CD4-positive, alpha-beta T cell treated with Interleukin-12 subunit alpha and Interleukin-12 subunit beta, for 1 hour (primary cell): Measurements from ENCODE around the gene CEP128.
"Not testable (repeated sequence)": the region's sequence is repeated elsewhere in the genome, so short reads cannot be mapped to it uniquely, and the experiment has no call there.

ENCODE experiments used
- DNase-seq: peaks from one replicate; pipeline ENCODE4 v3.0.0-alpha.2; 2020

Gene CEP128

GRCh38 chr14:80951491-80951890, 10.0 kb upstream of the CEP128 start:
- DNase-seq, result no peak

GRCh38 chr14:80948291-80948690, 6.8 kb upstream of the CEP128 start:
- no peak for DNase-seq

GRCh38 chr14:80946797-80947196, 5.3 kb upstream of the CEP128 start:
- DNase-seq, result no peak

- no peak for DNase-seq
Measured at GRCh38 chr14:80946187-80946586, 4.6 kb upstream of the CEP128 start.

- no peak for DNase-seq
Measured at GRCh38 chr14:80944861-80945617, 3.5 kb upstream of the CEP128 start.

GRCh38 chr14:80942191-80942600, 658 bp upstream of the CEP128 start:
- DNase-seq, result no peak

- no peak for DNase-seq
Measured at GRCh38 chr14:80940146-80940545, 1.4 kb downstream of the CEP128 start.

GRCh38 chr14:80933686-80934085, 7.9 kb downstream of the CEP128 start:
- DNase-seq, result no peak

GRCh38 chr14:80933282-80933681, 8.3 kb downstream of the CEP128 start:
- DNase-seq, result no peak

GRCh38 chr14:80930836-80931389, 10.6 kb downstream of the CEP128 start:
- DNase-seq, result peak; percentile 65

GRCh38 chr14:80930095-80930494, 11.4 kb downstream of the CEP128 start:
- DNase-seq, result no peak

GRCh38 chr14:80927083-80927989, 14.2 kb downstream of the CEP128 start:
- no peak for DNase-seq

- no peak for DNase-seq
Measured at GRCh38 chr14:80926397-80927082, 15.0 kb downstream of the CEP128 start.

- no peak for DNase-seq
Measured at GRCh38 chr14:80924365-80925103, 17.0 kb downstream of the CEP128 start.

GRCh38 chr14:80923368-80923767, 18.2 kb downstream of the CEP128 start:
- DNase-seq, result no peak

GRCh38 chr14:80919622-80920021, 21.9 kb downstream of the CEP128 start:
- no peak for DNase-seq

- DNase-seq, result not testable (repeated sequence)
Measured at GRCh38 chr14:80912013-80912412, 29.5 kb downstream of the CEP128 start.

GRCh38 chr14:80906946-80907345, 34.6 kb downstream of the CEP128 start:
- no peak for DNase-seq

GRCh38 chr14:80906336-80906735, 35.2 kb downstream of the CEP128 start:
- DNase-seq, result no peak

GRCh38 chr14:80902608-80903007, 38.9 kb downstream of the CEP128 start:
- no peak for DNase-seq

- no peak for DNase-seq
Measured at GRCh38 chr14:80901822-80902221, 39.7 kb downstream of the CEP128 start.

- no peak for DNase-seq
Measured at GRCh38 chr14:80901260-80901659, 40.3 kb downstream of the CEP128 start.
